Activated CD4-positive, alpha-beta T cell treated with anti-CD3 and anti-CD28 coated beads for 48 hours (primary cell): ENCODE results near the gene CAV2.

Experiments used
- DNase-seq: peaks from one replicate; pipeline ENCODE4 v3.0.0-alpha.2; 2020

Gene CAV2

DNA sequence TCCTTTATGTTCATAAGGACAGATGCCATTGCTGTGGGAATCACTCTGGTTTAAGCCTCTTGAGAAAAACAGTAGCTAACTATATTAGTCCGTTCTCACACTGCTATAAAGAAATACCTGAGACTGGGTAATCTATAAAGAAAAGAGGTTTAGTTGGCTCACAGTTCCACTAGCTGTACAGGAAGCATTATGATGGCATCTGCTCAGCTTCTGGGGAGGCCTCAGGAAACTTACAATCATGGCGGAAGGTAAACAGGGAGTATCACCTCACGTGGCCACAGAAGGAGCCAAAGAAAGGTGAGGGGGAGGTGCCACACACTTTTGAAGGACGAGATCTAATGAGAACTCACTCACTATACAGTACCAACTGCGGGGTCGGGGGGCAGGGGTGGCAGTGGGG, 2.9 kb upstream of the CAV2 start:
- no peak for DNase-seq

DNA sequence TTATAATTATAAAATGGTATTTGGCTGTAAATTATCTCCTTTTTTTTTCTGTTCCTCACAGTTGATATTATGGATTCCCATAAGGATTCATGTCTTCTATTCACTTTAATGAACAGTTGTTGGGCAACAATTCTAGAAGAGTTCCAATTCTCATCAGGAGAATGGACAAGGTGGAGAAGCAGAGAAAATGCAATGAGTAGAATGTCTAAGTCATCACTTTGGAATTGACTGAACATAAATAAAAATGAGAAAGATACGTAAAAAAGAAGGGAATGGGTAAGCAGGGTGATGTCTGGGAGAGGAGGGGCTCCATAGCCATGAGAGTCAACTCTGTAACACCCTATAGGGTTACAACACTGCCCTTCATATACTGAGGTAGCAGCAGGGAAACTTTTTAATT, 1.8 kb upstream of the CAV2 start:
- DNase-seq = no peak

DNA sequence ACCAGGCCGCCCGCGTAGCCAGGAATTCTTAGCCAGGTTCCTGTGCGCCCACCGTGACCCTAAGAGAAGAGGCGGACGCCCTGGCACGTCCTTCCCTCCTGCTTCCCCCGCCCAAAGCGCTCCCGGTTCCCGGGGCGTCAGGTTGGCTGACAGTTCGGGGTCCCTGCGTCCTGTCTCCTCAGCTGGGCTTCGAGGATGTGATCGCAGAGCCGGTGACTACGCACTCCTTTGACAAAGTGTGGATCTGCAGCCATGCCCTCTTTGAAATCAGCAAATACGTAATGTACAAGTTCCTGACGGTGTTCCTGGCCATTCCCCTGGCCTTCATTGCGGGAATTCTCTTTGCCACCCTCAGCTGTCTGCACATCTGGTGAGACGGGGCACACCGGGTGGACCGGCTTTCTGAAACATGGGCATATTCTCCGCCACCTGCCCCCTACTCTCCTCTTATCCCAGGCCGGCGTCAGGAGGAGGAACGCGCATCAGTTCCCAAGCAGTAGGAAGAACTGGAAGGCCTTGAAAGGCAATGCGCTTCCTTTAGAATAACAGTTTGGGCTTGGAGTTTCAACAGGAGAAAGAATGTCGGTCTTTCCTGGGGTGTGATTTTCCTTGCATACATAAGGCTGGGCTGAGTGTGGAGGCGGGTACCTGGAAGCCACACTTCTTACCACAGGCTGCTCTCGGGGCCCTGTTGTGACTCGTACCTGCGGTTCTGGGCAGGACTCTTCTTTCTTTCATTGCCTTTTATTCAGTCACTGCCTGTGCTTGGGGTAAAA, 728 bp downstream of the CAV2 start:
- DNase-seq = peak; percentile 65

DNA sequence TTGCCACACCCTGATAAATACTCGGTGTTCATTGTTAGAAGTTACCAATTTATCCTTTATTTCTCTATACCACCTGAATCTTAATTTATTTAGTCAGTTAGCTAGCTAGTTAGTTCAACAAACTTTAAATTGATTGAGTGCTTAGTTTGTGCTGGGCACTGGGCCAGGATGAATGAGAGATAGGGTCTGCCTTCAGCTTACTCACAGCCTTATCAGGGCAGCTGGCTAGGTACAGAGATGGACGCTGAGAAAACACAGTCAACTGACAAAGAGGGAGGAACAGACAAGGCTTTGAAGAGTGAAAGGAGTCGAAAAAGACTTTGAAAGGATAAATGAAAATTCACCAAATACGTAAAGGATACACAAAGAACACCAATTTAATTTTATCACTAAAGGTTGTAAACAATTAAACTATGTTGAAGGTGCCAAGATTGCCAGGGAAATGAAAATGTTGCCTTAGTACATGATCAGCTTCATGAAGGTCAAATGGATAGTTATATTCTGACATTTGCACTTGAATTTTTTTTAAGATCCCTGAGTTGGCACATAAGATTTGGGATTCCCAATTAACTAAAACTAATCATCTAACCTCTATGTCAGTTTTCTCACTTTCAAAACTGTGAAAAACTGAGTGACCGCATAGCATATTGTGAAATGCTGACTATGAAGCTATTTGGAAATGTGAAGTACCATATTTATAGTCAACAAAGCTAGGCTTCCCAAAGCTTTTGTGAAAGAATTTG, 2.1 kb downstream of the CAV2 start:
- DNase-seq = no peak

DNA sequence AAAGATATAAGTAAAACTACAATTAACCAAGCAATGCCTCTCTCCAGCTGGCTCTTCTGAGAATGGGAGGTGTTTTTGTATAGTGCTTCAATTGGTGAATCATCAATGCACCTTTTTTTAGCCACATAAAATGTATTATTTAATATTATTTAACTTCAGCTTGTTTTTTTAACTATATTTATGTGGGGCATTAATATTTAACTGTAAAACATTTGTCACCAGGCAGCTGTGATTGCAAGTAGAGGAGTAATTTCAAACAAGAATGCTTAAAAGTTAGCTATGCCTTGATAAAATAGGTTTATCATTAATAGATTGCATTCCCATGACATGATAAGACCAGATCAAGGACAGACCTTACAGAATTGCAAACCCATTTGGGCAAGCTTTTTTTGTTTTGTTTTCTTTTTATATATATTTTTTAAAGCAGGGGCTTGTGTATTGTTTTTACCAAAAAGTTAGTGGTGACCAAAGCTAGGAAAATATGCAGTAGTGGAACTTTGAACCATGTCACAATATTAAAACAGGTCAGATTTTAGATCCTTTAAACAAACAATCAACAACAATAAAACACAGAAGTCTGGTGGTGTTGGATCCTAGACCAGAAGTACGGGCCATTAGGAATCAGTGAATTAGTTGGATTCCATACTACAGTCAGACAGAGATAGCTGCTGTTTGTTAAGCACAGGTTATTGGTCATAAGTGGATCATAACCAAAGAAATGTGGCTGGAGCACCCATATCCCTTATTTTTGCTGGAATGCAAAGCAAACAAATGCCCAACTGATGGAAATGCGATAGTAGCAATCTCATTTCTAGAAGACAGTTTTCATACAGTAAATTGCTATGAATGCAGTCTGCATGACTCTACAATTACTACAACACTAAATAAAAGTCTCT, 2.9 kb downstream of the CAV2 start:
- DNase-seq = no peak

DNA sequence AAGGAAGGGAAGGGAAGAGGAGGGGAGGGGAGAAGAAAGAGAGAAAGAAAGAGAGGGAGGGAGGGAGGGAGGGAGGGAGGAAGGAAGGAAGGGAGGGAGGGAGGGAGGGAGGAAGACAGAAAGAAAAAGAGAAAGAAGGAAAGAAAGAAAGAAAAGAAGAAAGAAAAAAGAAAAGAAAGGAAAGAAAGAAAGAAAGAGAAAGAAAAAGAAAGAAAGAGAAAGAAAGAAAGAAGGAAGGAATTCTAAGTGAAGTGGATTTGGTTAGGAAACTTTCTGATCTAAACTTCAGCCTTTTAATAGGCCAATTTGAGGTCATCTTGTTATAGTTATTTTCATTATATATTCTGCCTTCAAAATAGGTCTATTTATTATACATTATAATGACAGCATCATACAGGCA, 4.3 kb downstream of the CAV2 start:
- DNase-seq = no peak

DNA sequence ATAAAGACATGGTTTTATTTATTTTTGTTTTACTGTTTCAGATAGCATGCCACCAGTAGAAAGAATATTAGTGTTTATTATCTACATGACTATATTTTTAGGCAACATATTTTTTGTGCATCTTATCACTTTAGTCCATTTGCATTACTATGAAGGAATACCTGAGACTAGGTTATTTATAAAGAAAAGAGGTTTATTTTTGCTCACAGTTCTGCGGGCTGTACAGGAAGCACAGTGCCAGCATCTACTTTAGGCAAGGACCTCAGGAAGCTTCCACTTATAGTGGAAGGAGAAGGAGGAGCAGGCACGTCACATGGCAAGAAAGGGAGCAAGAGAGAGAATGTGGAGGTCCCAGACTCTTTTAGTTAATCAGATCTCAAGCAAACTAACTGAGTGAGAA, 5.7 kb downstream of the CAV2 start:
- DNase-seq = no peak

DNA sequence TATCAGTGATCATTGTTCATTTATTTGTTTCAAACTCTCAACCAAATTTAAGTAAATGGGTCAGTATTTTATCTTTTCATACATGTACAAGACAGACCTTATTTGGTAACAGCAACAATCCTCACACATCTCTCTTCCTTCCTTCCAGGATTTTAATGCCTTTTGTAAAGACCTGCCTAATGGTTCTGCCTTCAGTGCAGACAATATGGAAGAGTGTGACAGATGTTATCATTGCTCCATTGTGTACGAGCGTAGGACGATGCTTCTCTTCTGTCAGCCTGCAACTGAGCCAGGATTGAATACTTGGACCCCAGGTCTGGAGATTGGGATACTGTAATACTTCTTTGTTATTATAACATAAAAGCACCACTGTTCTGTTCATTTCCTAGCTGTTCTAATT, 6.3 kb downstream of the CAV2 start:
- DNase-seq = no peak

DNA sequence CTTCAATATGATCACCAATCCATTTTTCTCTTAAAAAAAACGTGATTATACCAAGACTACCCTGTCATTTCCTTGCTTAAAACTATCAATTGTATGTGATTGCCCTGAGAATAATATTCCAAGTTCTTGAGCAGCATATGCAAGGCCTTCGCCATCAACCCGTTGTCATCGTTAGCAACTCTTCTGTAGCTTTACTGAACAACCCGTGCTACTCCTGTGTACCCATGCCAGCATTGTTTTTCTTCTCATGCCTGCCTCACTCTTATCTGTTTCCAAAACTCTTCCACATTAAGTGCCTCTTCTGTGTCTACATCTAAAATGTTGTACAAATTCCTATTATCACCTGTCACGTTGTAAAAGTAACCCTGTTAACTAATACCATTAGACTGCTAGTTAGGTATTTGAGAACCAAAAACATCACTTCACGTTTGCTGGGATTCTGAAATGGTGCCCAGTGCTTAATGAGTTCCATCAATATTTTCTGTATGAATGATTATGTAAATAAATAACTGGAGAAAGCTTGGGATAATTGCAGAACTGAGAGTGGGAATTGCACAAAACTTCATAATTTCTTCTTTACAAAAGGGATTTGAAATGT, 10.5 kb downstream of the CAV2 start:
- DNase-seq = no peak

DNA sequence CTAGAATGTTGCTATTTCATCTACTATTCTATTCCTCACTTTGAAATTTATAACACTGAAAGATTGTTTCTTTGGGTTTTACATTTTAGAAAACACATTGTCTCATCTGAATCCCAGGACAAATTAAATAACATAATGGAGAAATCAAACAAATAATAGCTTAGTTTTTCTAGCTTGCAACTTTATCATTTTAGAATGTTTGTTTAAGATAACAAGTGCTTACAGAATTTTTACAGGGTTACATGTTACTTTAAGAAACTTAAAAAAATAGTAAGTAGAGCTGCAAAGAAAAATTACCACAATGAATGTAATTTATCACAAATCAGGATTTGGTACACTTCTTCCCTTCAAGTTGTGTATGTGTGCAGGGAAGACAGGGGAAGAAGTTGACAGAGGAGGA, 11.3 kb downstream of the CAV2 start:
- no peak for DNase-seq

DNA sequence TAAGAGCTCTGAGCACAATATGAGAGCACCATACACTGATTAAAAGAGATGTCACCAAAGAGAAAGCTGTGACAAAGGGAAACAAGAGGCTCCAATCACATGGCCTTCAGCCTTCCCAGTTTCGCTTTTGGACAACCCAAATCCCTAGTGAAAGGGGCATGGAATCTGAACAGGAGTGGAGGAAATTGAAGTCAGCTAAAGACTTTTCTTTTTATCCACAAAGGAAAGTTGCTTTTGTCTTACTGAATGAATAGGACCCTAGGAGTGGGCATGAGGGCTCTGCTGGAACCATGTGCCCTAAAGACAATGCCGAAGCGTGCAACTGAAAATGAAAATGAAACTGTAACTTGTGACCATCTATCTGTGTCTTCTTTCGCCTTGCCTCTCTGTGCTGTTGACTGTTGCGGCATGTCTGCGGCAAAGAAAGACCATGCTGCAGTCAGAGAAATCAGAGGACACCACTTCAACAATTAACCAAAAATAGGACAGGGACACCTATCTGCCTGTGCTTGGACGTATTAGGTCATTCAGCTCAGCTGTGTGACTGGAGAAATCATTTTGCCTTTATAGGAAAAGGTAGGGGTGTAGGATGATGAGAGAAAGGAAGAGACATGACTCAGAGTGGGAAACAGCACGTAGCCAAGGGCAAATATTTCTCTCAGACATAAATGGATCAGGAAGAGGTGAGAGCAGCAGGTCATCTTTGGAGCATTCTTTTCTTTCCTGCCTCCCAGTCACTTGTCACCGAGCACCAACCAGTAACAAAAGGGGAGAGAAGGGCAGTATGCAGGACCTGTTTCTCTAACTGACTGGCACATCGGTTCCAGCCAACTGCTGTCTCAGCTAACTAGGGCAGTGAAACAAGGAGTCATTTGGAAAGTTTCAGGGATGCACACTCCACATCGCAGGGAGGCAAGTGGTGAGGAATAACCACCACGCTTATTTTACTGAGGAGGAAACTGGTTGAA, 12.3 kb downstream of the CAV2 start:
- no peak for DNase-seq

DNA sequence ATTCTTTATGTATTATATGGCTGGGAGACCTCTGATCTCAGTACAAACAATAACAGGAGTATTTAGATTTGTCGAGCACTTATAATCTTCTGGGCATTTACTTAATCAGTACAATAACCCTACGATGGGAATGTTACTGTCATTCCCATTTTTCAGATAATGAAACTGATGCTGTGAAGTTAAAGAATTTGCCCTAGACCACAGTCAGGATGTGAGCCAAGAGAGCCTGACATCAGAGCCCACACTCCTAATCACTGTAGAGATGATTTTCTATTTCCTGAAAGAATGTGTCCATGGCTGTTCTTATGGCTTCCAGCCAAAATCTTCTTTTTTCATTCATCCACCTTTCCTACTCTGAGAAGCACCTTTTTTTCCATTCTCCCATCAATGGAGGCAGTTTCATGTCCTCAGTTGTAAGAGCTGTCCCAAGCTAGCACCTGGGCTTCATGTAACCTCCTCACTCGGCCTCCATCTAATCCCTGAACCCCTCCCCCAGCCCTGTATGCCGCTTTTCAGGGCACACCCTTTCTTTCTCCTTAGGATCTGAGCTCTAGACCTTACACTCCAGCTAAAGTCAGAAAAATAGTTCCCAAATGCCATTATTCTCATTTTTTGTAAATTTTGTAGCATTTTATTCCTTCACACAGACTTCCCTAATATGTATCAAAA, 13.1 kb downstream of the CAV2 start:
- no peak for DNase-seq

DNA sequence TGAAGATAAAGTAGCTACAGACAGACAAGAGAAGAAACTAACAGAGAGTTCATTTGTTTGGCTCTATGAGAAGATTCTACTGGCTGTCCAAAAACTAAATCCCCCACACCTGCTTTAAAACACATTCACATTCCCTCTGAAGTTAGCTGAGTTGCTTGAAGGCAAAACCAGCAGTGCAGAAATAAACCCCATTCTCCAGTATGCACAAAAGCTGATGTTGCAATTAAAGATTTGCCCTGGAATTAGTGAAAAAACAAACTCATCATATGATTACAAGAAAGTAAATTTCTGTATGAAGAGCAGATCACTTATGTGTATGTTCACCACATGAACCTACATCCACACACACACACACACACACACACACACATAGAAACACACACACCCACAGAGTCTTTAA, 16.0 kb downstream of the CAV2 start:
- no peak for DNase-seq

DNA sequence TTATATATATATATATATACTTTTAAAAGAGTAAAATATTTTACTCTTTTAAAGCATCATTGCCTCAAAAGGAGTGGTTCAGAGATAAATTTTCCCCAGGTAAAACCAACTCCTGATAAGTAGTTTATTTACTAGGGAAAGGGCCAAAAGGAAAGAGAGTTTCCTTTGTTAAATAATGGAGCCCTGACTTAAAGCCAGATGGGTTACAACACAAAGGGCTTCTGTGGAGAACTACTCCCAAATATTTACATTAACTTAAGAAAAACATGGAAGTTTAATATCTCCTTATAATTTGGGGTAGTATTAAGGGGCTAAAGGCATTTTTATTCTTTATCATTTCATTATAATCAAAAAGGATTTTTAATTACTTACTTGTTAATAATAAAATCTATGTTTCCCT, 16.8 kb downstream of the CAV2 start:
- DNase-seq = no peak

DNA sequence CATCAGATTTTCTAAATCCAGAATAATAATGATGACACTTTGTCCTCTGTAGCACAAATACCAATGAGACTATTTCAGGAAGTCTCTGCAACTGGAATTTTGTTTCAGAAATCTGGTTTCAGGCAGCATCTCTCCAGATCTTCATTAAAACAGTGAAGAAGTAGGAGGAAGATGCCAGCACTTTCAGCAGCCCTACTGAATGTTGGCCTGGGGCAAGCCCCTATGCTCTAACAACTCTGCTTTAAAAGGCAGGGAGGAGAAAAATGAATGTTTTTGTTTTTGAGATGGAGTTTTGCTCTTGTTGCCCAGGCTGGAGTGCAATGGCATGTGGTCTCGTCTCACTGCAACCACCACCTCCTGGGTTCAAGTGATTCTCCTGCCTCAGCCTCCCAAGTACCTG, 18.1 kb downstream of the CAV2 start:
- DNase-seq = no peak

DNA sequence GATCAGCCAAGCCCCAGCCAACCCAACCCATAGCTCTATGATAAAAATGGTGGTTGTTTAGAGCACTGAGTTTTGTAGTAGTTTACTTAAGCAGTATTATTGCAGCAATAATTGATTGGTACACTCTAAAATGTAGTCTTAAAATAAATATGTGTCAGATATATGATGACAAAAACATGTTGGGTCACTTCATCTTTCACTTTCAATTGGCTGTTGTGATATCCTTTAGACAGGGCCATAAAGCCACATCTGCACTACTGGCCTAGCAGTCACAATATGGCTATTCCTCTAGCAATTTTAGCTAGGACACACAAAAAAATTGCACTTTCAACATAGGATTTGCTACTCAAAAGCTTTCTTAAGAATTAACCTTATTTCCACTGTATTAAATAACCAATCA, 19.4 kb downstream of the CAV2 start:
- DNase-seq = no peak

DNA sequence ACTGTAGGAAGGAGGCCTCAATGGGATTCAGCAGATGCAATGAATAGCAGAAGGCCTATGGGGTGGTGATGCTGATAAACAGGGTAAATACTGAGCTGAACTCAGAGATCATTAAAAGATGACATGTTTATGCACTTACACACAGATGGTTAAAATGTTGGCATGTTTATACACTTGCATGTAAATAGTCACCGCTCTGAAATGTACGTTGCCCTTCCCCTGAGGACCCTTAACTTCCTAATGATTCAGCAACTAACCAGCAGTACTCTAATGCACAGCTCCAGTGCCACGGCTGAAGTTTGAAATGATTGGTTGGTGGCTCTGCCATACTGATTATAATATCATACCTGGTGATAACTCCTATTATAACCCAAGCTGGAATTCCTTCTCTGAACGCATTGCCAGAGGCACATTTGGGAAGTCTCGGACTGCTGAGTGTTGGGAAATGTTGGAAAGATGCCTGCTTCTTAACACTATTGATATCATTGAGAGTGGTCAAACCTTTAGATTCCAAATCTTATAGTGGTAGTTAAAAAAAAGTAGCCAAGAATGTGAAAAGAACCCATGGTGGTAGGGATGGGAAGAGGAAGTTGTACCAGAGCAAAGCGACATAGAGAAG, 21.6 kb downstream of the CAV2 start:
- no peak for DNase-seq

DNA sequence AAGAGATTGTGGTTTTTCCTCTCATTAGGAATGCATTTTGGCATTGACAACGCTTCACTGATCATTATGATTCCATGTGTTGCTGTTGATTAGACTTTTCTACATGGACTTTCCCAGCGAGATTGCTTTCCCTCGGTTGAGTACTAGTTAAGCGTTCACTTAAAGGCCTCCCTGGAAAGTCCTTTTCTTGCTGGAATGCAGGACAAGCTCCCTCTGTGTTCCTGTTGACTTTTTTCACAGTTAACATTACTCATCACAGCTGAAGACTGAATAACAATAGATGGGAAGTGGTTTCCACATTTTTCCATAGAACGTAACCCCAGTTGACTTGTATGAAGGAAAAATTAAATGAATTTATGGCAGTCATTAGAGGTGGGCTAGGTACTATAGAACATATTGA, 22.7 kb downstream of the CAV2 start:
- no peak for DNase-seq

DNA sequence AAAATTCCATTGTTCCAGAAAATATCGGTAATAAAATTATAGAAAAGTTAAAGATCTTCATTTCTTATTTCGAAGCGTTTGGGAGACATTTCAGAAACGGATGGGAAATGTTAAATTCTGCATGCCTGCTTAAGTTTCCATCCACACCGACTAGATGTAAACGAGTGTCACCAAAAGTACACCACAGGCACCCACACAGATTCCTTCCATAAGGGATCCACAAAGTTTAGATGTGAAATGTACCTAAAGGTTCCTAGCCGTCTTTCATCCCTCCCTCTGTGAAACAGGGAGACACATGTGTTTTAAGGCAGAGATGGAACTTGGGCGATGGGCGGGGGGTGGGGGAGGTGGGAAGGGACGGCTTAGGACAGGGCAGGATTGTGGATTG, 24.7 kb downstream of the CAV2 start:
- no peak for DNase-seq

DNA sequence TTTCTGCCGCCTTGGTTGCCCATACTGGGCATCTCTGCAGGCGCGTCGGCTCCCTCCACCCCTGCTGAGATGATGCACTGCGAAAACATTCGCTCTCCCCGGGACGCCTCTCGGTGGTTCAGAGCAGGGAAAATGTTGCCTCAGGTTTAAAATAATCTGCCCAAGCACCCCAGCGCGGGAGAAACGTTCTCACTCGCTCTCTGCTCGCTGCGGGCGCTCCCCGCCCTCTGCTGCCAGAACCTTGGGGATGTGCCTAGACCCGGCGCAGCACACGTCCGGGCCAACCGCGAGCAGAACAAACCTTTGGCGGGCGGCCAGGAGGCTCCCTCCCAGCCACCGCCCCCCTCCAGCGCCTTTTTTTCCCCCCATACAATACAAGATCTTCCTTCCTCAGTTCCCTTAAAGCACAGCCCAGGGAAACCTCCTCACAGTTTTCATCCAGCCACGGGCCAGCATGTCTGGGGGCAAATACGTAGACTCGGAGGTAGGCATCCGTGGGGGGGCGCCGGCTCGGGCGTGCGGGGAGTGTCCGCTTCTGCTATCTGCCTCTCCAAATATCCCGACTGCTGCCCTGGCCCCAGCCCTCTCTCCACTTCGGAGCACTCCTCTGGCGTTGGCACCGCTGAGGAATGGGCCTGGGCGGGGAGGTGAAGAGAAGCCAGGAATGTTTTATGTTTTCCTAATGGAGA, 25.2 kb downstream of the CAV2 start, which contains the start of gene CAV1:
TSS of gene CAV1 (plus strand) at position 428 of the 689 bp plus-strand sequence. CDS start at position 455, 27 bp downstream.
- peak; percentile 52 for DNase-seq
